Uterus (tissue), 2 donors: ENCODE measurements around the gene RPS19BP1.

Experiments used
- CTCF ChIP-seq, 4 experiments: fragments of 200-600 bp in 2 of 4; fragments of 450-650 bp in 2 of 4; sonication (generic) in 2 of 4; IDR thresholded peaks; one replicate each; pipeline ENCODE4 v1.5.1; 2016 to 2019; ENCODE audit warnings: antibody characterized with exemption in 4 of 4, mild to moderate bottlenecking in 2 of 4, moderate library complexity in 1 of 4
- POLR2A ChIP-seq, 2 donors: fragments of 450-650 bp; IDR thresholded peaks; one replicate each; pipeline ENCODE4 v1.6.1; 2016; ENCODE audit warnings: antibody characterized with exemption in 2 of 2, mild to moderate bottlenecking in 1 of 2, moderate library complexity in 1 of 2

- TF ChIP-seq POLR2A (IDR thresholded peaks at IDR 0.05) (no peak), CTCF (IDR thresholded peaks at IDR 0.05) (no peak)
These were observed 42.3 kb downstream of the RPS19BP1 start for GRCh38 chr22:39490135-39490798.
